Left cardiac atrium (tissue), 4 donors: ENCODE measurements around the gene GRIN2A. TPM values are rescaled to one million over a fixed set of nuclear protein-coding genes. Genes with fewer than 3 reads are reported as not detected.

ENCODE experiments used
- ATAC-seq, 2 donors: fragments of 200-7000 bp; cut with Tn5 transposase; one replicate each; pipeline ENCODE4 v1.9.1; 2020; ENCODE audit warnings: mild to moderate bottlenecking in 2 of 2, moderate library complexity in 2 of 2
- DNase-seq: peaks from one replicate; pipeline ENCODE4 v3.0.0-alpha.2; 2020
- intact Hi-C, 2 donors: fragments of 100-400 bp; cut with DNase I; formaldehyde crosslinking; loops; one replicate each; pipeline versions ENCODE4 v1.14.1 to v1.15.1; 2022 to 2023
- total RNA-seq, 2 donors: library from RNA; stranded (reverse); fragmentation: NEBNext Ultra II Directional; extraction: Animal tissue kit (Norgen Biotek cat#: 25700); gene quantifications; one replicate each; pipeline ENCODE4 v1.2.1, GENCODE V29; 2021
- donor health status: DM: no; HTN: yes; CAD: no.
- donor health status: DM: no; HTN: yes; CAD: no; lungs with severe emphysema.
- donor health status: DM: yes; HTN: yes; CAD: no.
- donor health status: Dilated cardiomyopathy.

GRIN2A gene
- total RNA-seq, 2 donors from 2014 or later = 2.0 to 6.5 TPM

- no peak for ATAC-seq
- no peak for DNase-seq
- intact Hi-C loops = no loop called here
These were observed 31.3 kb downstream of the GRIN2A start for GRCh38 chr16:10150906-10151305.

- DNase-seq (no peak), ATAC-seq (no peak)
- intact Hi-C loops = no loop called here
These were observed 36.6 kb downstream of the GRIN2A start for GRCh38 chr16:10145542-10146035.

DNA sequence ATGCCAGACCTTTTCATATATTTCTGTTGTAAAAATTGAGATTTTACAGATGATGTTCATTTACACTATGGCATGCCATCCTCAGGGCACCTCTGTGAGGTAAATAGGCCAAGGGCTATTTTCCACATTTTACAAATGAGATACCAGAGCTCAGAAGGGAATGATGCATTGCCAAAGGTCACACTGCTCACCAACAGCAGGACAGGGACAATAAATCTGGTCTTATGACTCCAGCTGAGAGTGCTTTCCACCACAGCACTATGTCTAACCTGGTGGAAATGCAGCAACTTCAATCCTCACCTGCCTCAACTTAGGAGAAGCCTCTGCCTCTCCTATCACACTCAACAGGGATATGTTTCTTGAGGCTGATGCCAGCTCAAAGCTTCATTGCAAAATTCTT is 40.6 kb downstream of the GRIN2A start:
- ATAC-seq (no peak), DNase-seq (no peak)
- intact Hi-C loops = no loop called here

GRCh38 chr16:10138881-10139280 is 43.3 kb downstream of the GRIN2A start:
- DNase-seq (no peak), ATAC-seq (no peak)
- intact Hi-C loops = no loop called here

- intact Hi-C loops = no loop called here
- DNase-seq (no peak), ATAC-seq (no peak)
These were observed 44.9 kb downstream of the GRIN2A start for GRCh38 chr16:10137341-10137740.

DNA sequence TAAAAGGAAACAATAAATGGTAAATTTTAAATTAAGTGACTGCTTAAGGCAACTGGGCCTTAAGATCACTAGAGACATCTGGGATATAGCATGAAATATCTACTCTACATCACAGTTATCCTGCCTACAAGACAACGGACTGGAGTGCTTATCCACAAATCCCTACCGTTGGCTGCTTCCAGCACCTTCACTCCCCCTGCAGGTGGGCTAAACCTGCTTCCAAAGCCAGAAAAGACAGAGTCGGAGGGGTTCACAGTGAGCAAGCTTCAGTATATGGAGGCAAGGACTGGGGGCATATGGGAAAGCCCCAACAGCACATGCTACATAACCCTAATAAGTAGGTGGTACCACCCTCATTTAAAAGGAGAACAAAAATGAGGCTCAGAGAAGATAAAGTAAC is 45.3 kb downstream of the GRIN2A start:
- ATAC-seq = no peak
- intact Hi-C loops = no loop called here
- no peak for DNase-seq

DNA sequence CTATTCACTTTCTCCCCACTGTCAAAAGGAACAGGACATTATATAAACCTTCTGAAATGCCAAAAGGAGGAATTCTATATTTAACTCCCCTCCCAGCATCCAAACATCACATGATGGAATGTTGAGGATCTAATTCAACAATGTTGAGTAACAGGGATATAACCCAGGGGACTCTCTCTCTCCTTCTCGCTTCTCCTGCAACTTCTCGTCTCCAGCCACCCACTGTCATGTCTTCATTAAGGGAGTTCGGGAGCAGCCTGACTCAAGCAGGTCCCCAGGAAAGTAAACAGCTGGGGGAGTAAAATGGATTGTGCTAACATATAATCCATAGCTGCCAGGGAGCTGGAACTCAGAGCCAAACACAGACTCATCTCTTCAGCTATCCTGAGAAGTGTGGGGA is 51.7 kb downstream of the GRIN2A start:
- intact Hi-C loops = no loop called here
- DNase-seq (no peak), ATAC-seq (no peak)

GRCh38 chr16:10128397-10129258 is 53.6 kb downstream of the GRIN2A start:
- ATAC-seq (no peak), DNase-seq (no peak)
- intact Hi-C loops = no loop called here

DNA sequence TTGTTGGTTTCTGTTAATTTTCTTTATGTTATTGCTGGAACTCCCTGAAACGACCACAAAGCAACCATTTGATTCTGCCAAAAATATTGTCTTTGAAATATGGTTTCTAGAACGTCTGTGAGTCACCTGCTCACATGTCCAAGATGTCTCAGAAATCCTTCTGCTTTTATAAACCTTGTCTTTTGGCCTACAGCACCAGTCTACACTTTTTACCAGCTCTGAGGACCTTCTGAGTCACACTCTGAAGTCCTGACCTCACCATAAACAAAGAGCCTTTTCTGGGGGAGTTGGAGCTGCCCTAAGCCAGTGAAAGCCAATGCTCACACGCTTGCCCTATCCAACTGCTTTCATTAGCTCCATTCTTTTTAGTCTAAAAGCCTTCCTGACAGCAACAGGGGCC is 55.5 kb downstream of the GRIN2A start:
- no peak for DNase-seq
- ATAC-seq = peak in 1 of 2 donors; percentile 64
- intact Hi-C loops = no loop called here

- intact Hi-C loops = no loop called here
- ATAC-seq (no peak), DNase-seq (no peak)
These were observed 59.1 kb downstream of the GRIN2A start for GRCh38 chr16:10123141-10123540.

GRCh38 chr16:10122546-10122945 is 59.7 kb downstream of the GRIN2A start:
- intact Hi-C loops = no loop called here
- no peak for ATAC-seq
- DNase-seq = no peak

- intact Hi-C loops = no loop called here
- DNase-seq (no peak), ATAC-seq (peak; percentile 30 to 50)
These were observed 60.3 kb downstream of the GRIN2A start for GRCh38 chr16:10121897-10122425.

DNA sequence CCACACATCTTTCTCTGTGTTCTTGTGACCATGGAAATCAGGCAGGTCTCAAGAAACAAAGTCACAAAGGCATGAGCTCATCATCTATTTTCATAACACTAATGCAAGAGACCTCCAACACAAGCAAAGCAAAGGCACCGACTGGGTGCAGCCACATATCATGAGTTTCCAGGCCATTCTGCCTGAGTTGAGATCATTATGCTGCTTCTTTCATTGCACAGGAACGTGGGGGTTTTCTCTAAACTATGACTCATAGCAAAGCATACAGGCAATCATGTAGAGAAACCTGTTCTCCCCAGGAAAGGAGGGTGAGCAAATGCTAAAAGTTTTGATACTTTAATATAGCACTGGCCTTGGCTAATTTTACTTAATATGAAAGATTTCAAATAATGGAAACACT is 60.7 kb downstream of the GRIN2A start:
- intact Hi-C loops = no loop called here
- peak in 1 of 2 donors; percentile 74 for ATAC-seq
- no peak for DNase-seq

- DNase-seq (no peak), ATAC-seq (no peak)
- intact Hi-C loops = no loop called here
These were observed 61.3 kb downstream of the GRIN2A start for GRCh38 chr16:10120953-10121352.

DNA sequence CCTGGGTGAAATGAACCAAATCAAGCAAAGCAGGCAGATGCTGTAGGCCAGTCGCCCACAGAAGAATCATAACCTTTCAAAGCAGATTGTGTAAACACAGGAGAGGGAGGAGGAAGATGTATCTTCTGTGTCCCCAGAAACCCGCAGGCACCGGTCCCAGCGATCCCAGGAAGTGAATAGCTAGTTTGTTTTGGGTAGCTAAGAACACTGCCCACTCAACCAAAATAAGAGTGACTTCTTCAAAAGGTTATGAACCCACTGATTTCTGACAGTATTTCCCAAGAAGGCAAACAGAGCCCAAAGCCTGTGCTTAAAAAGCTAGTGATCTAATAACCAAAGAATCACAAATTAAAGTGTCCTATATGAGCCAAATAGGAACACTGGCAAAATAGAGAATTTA is 67.8 kb downstream of the GRIN2A start:
- ATAC-seq (no peak), DNase-seq (no peak)
- intact Hi-C loops = no loop called here

- ATAC-seq (no peak), DNase-seq (no peak)
- intact Hi-C loops = no loop called here
These were observed 69.0 kb downstream of the GRIN2A start for GRCh38 chr16:10113248-10113647.

GRCh38 chr16:10112021-10112420 is 70.2 kb downstream of the GRIN2A start:
- intact Hi-C loops = no loop called here
- no peak for DNase-seq

DNA sequence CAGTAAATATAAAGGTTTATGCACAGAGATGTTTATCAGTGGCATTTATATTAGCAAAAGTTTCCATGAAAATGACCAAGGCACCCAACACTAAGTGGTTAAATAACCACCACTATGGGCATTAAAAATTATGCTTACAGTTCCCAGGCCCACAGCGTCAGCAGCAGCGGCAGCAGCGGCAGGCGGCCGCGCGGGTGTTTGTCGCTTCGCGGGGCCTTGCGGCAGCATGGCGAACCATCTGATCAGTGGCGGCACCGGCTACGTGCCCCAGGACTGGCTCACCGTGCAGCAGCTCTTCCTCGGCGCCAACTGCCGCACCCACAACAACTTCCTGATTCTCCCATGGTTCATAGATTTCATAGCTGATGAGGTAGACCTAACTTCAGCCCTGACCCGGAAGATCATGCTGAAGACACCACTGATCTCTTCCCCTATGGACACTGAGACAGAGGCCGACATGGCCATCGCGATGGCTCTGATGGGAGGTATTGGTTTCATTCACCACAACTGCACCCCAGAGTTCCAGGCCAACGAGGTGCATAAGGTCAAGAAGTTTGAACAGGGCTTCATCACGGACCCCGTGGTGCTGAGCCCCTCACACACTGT is 71.0 kb downstream of the GRIN2A start:
- intact Hi-C loops = no loop called here
- ATAC-seq (no peak), DNase-seq (no peak)

More at GRCh38 chr16:10112021-10112420, 70.2 kb downstream of the GRIN2A start:
- ATAC-seq = no peak

DNA sequence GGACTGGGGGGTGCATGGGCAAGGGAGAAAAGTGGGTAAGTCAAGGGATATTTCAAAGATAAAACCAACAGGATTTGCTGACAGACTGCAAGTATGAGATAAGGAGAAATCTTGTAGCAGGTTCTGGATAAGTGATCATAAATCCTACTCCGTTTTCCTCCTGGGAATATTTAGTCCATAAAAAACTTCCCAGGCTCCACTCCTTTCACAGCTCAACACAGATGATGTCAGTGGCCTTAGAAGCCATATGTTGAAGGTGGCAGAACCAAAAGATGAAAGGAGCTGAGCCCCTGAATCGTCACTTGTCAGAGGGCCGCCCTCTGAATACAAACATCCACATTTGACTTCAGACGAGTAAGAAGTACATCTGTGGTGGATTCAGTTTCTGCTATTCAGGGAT is 71.7 kb downstream of the GRIN2A start:
- DNase-seq (no peak), ATAC-seq (no peak)
- intact Hi-C loops = no loop called here

DNA sequence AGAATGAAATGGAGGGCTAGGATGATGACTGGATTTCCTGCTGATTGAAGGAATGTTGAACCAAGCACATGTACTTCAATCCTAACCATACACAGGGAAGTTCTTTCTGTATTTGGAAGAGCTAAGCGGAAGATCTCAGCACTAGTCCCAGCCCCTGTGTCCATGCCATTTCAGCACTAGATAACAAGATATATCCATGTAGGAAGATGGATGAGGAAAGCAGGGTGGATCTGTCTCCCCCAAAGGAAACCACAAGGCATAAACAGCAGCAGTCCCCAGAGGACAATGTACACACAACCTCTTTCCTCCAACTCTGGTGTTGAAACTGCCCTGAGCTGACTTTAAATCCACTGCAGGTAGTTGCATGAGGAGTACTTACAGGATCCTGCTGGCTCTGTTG is 75.1 kb downstream of the GRIN2A start:
- intact Hi-C loops = no loop called here
- DNase-seq (no peak), ATAC-seq (no peak)

- no peak for ATAC-seq
- intact Hi-C loops = no loop called here
These were observed 78.5 kb downstream of the GRIN2A start for GRCh38 chr16:10103700-10104099.

More at GRCh38 chr16:10103700-10104099, 78.5 kb downstream of the GRIN2A start:
- DNase-seq = no peak
